Measurements from ENCODE around the gene KRTAP10-6.
"Not testable (repeated sequence)": the region's sequence is repeated elsewhere in the genome, so short reads cannot be mapped to it uniquely, and the experiment has no call there.

- not testable (repeated sequence) for TF ChIP-seq EZH2 (IDR thresholded peaks at IDR 0.05; ENCODE audit: borderline replicate concordance, low read depth, low read length, poor library complexity, severe bottlenecking); CTCF (conservative IDR thresholded peaks at IDR 0.05; ENCODE audit: low read depth, low read length)
Measured at GRCh38 chr21:44610157-44610843, 18.0 kb upstream of the KRTAP10-6 start.
